ENCODE results near the gene NBPF3.
"Not testable (repeated sequence)": the region's sequence is repeated elsewhere in the genome, so short reads cannot be mapped to it uniquely, and the experiment has no call there.

NBPF3 gene

GRCh38 chr1:21438646-21439312 is 1.2 kb upstream of the NBPF3 start:
- FAIRE-seq = not testable (repeated sequence)

GRCh38 chr1:21439345-21439720 is 604 bp upstream of the NBPF3 start:
- no peak for FAIRE-seq

GRCh38 chr1:21440630-21441125 is 741 bp downstream of the NBPF3 start:
- FAIRE-seq = not testable (repeated sequence)

- not testable (repeated sequence) for FAIRE-seq
These were observed 6.7 kb downstream of the NBPF3 start for GRCh38 chr1:21446647-21447046.

- FAIRE-seq = no peak
These were observed 7.4 kb downstream of the NBPF3 start for GRCh38 chr1:21447311-21447710.

- FAIRE-seq = no peak
These were observed 10.0 kb downstream of the NBPF3 start for GRCh38 chr1:21449906-21450305.

GRCh38 chr1:21451212-21451611 is 11.3 kb downstream of the NBPF3 start:
- FAIRE-seq = no peak

GRCh38 chr1:21451981-21452411 is 12.1 kb downstream of the NBPF3 start:
- FAIRE-seq = no peak

GRCh38 chr1:21453964-21454614 is 14.2 kb downstream of the NBPF3 start:
- not testable (repeated sequence) for FAIRE-seq

GRCh38 chr1:21454904-21455303 is 15.0 kb downstream of the NBPF3 start:
- FAIRE-seq = not testable (repeated sequence)

- FAIRE-seq = no peak
These were observed 17.7 kb downstream of the NBPF3 start for GRCh38 chr1:21457654-21458053.

- FAIRE-seq = not testable (repeated sequence)
These were observed 25.2 kb downstream of the NBPF3 start for GRCh38 chr1:21465127-21465526.

- not testable (repeated sequence) for FAIRE-seq
These were observed 28.0 kb downstream of the NBPF3 start for GRCh38 chr1:21467946-21468345.

- FAIRE-seq = no peak
These were observed 28.7 kb downstream of the NBPF3 start for GRCh38 chr1:21468599-21468998.

GRCh38 chr1:21469581-21469980 is 29.6 kb downstream of the NBPF3 start:
- no peak for FAIRE-seq

- no peak for FAIRE-seq
These were observed 32.9 kb downstream of the NBPF3 start for GRCh38 chr1:21472861-21473260.

- no peak for FAIRE-seq
These were observed 38.4 kb downstream of the NBPF3 start for GRCh38 chr1:21478356-21478755.

GRCh38 chr1:21483881-21484280 is 43.9 kb downstream of the NBPF3 start:
- not testable (repeated sequence) for FAIRE-seq

GRCh38 chr1:21489146-21489545 is 49.2 kb downstream of the NBPF3 start:
- FAIRE-seq = no peak

GRCh38 chr1:21490774-21491487 is 51.0 kb downstream of the NBPF3 start:
- no peak for FAIRE-seq

- FAIRE-seq = no peak
These were observed 51.8 kb downstream of the NBPF3 start for GRCh38 chr1:21491488-21492355.

GRCh38 chr1:21492356-21492625 is 52.4 kb downstream of the NBPF3 start:
- no peak for FAIRE-seq

GRCh38 chr1:21494196-21494595 is 54.3 kb downstream of the NBPF3 start:
- no peak for FAIRE-seq

Measured in TTC549 (cell line).